Panc1 (cell line): ENCODE data around the gene ATF6B. TPM values are rescaled to one million over a fixed set of nuclear protein-coding genes. Genes with fewer than 3 reads are reported as not detected.

Experiments
- ATAC-seq: fragments of 200-7000 bp; cut with Tn5 transposase; 2 replicates; pipeline ENCODE4 v1.9.1; 2020; ENCODE audit warnings: mild to moderate bottlenecking, moderate library complexity
- BruUV-seq: library from RNA; stranded (reverse); fragments of 400-500 nt; replicated peaks from 2 replicates; lab custom pipeline; 2021; lab: Mats Ljungman, UMichigan
- CTCF ChIA-PET: fragments of 300-600 bp; sonication (Branson Sonifier 250); formaldehyde crosslinking; loops from one replicate; lab custom pipeline; 2022; ENCODE audit warnings: antibody characterized with exemption; lab: Charles Lee
- POLR2A ChIA-PET: fragments of 300-600 bp; sonication (Branson Sonifier 250); formaldehyde crosslinking; loops from one replicate; lab custom pipeline; 2022; ENCODE audit warnings: antibody characterized with exemption; lab: Charles Lee
- DNase-seq: peaks from one replicate; pipeline ENCODE4 v3.0.0-alpha.2; 2010; ENCODE audit warnings: low read depth, low spot score
- H3K27ac ChIP-seq: 2 replicates; pipeline ENCODE4 v1.5.1; 2011; ENCODE audit warnings: mild to moderate bottlenecking, low read length, inconsistent platforms
- H3K27me3 ChIP-seq: fragments of 200-500 bp; sonication (Bioruptor generic); 2 replicates; pipeline ENCODE4 v1.6.0; 2014; ENCODE audit warnings: low read length, inconsistent platforms; ENCODE audit not compliant: control insufficient read depth, insufficient read depth
- H3K36me3 ChIP-seq: fragments of 200-500 bp; sonication (Bioruptor generic); 2 replicates; pipeline ENCODE4 v1.5.1; 2014; ENCODE audit warnings: inconsistent platforms, mild to moderate bottlenecking, low read length, moderate library complexity; ENCODE audit not compliant: control insufficient read depth, insufficient read depth
- H3K4me1 ChIP-seq: 2 replicates; pipeline ENCODE4 v1.5.1; 2011; ENCODE audit warnings: inconsistent platforms, mild to moderate bottlenecking, low read length, moderate library complexity; ENCODE audit not compliant: control insufficient read depth, insufficient read depth
- H3K4me3 ChIP-seq, 2 experiments: 2 replicates each; pipeline ENCODE4 v1.5.1; 2011 to 2012; ENCODE audit warnings: low read depth in 2 of 2, low read length in 2 of 2, mild to moderate bottlenecking in 2 of 2, inconsistent platforms in 1 of 2, moderate library complexity in 1 of 2
- H3K9me3 ChIP-seq: fragments of 200-500 bp; sonication (Bioruptor generic); 2 replicates; pipeline ENCODE4 v1.5.1; 2014; ENCODE audit warnings: low read depth, mild to moderate bottlenecking, inconsistent platforms, low read length, moderate library complexity; ENCODE audit not compliant: control insufficient read depth, insufficient read depth
- POLR2AphosphoS5 ChIP-seq: IDR thresholded peaks from 2 replicates; pipeline ENCODE4 v1.6.1; 2012; ENCODE audit warnings: mild to moderate bottlenecking, low read depth, low read length, moderate library complexity
- SIN3A ChIP-seq: IDR thresholded peaks from 2 replicates; pipeline ENCODE4 v1.6.1; 2012; ENCODE audit warnings: low read depth, mild to moderate bottlenecking, low read length, moderate library complexity, borderline replicate concordance; ENCODE audit not compliant: insufficient read depth
- TCF7L2 ChIP-seq: IDR thresholded peaks from 2 replicates; pipeline ENCODE4 v1.6.1; 2011; ENCODE audit warnings: mild to moderate bottlenecking, low read depth, low read length, inconsistent platforms
- in situ Hi-C: cut with HindIII; loops from 2 replicates; pipeline ENCODE4 v1.10.0; 2016; ENCODE audit warnings: low sequenced_read_pairs, low pct_unique_long_range_greater_than_20kb
- intact Hi-C: fragments of 100-400 bp; cut with micrococcal nuclease; formaldehyde crosslinking; loops from one replicate; pipeline ENCODE4 v1.10.0; 2022; ENCODE audit not compliant: unreplicated experiment
- total RNA-seq: library from RNA; stranded (reverse); gene quantifications from one replicate; pipeline ENCODE4 v1.2.1, GENCODE V29; 2021; ENCODE audit not compliant: unreplicated experiment
- TF ChIP-seq, protein P1 (sequence below): fragments of 450-650 bp; IDR thresholded peaks from 2 replicates; pipeline ENCODE4 v1.5.1; 2017; ENCODE audit warnings: mild to moderate bottlenecking
- TF ChIP-seq, protein P2 (sequence below), 2 experiments: IDR thresholded peaks; 2 replicates each; pipeline ENCODE4 v1.6.1; 2011 to 2012; ENCODE audit warnings: low read depth in 2 of 2, control low read depth in 1 of 2, low read length in 1 of 2, mild to moderate bottlenecking in 1 of 2, moderate library complexity in 1 of 2; ENCODE audit not compliant: insufficient read depth in 1 of 2

The ATF6B gene
- total RNA-seq, 1 experiment from 2014 or later = 127 TPM

DNA sequence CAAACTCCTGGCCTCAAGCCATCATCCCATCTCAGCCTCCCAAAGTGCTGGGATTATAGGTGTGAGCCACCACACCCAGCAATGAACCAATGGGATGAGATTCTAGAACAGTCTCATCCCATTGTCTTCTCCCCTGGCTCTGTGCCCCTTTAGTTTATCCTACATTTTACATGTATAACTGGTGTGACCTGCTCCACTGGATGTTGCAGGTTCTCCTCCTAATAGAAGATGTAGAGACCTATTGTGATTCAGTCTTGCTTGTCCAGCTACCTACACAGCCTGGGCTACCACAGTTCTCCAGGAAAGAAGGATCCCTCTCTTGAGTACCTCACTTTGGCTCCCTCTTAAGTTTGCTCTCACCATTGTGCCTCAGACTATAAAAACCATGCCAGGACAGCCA is 4.1 kb upstream of the ATF6B start:
- BruUV-seq = no TSS peak
- in situ Hi-C loops (no loop called here), intact Hi-C loops (no loop called here)
- DNase-seq (no peak), ATAC-seq (no peak)
- no peak overlapping the region for H3K4me3 ChIP-seq
- no peak overlapping the region for H3K27ac ChIP-seq
- H3K9me3 ChIP-seq = no peaks in the 10 kb centered on the region
- no peaks in the 10 kb centered on the region; the same call in 1 of the 2 replicates for H3K36me3 ChIP-seq
- ChIA-PET POLR2A (interaction anchor here (0.6 kb wide), 1 partner anchor 20 kb away, joined by 8 read pairs; no protein-coding TSS in a partner anchor), CTCF (no interaction called here)
- H3K4me1 ChIP-seq = peaks cover 16% of the 10 kb centered on the region
- no peaks in the 10 kb centered on the region for H3K27me3 ChIP-seq
- TF ChIP-seq TCF7L2 (no peak), POLR2AphosphoS5 (no peak)

DNA sequence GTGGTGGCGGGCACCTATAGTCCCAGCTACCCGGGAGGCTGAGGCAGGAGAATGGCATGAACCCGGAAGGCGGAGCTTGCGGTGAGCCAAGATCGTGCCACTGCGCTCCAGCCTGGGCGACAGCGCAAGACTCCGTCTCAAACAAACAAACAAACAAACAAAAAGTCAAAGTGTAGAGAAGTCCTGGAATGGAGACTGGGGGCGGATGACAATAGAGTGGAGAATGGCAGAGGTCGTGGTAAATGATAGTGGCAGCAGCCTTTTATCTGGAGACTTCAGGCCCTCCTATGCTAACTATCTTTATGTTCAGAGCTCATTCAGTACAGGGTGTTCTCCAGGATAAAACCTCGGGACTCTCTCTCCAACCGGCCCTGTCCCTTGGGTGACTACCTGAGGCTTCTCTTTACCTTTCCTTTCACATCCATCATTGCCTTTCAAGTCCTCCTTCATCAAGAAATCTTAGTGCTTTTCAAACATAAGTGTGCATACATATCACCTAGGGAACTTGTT is 3.4 kb upstream of the ATF6B start:
- intact Hi-C loops = no loop called here
- Histone ChIP-seq H3K27ac (no peak overlapping the region), H3K4me3 (no peak overlapping the region), H3K4me1 (peaks cover 21% of the 10 kb centered on the region), H3K36me3 (no peaks in the 10 kb centered on the region; the same call in 1 of the 2 replicates), H3K27me3 (no peaks in the 10 kb centered on the region), H3K9me3 (no peaks in the 10 kb centered on the region)
- in situ Hi-C loops = no loop called here
- TF ChIP-seq, protein P1, sequence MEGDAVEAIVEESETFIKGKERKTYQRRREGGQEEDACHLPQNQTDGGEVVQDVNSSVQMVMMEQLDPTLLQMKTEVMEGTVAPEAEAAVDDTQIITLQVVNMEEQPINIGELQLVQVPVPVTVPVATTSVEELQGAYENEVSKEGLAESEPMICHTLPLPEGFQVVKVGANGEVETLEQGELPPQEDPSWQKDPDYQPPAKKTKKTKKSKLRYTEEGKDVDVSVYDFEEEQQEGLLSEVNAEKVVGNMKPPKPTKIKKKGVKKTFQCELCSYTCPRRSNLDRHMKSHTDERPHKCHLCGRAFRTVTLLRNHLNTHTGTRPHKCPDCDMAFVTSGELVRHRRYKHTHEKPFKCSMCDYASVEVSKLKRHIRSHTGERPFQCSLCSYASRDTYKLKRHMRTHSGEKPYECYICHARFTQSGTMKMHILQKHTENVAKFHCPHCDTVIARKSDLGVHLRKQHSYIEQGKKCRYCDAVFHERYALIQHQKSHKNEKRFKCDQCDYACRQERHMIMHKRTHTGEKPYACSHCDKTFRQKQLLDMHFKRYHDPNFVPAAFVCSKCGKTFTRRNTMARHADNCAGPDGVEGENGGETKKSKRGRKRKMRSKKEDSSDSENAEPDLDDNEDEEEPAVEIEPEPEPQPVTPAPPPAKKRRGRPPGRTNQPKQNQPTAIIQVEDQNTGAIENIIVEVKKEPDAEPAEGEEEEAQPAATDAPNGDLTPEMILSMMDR = no peak
- TF ChIP-seq POLR2AphosphoS5 (no peak), TCF7L2 (no peak)
- BruUV-seq = no TSS peak
- ChIA-PET POLR2A (no interaction called here), CTCF (no interaction called here)
- ATAC-seq = no peak
- DNase-seq = no peak

DNA sequence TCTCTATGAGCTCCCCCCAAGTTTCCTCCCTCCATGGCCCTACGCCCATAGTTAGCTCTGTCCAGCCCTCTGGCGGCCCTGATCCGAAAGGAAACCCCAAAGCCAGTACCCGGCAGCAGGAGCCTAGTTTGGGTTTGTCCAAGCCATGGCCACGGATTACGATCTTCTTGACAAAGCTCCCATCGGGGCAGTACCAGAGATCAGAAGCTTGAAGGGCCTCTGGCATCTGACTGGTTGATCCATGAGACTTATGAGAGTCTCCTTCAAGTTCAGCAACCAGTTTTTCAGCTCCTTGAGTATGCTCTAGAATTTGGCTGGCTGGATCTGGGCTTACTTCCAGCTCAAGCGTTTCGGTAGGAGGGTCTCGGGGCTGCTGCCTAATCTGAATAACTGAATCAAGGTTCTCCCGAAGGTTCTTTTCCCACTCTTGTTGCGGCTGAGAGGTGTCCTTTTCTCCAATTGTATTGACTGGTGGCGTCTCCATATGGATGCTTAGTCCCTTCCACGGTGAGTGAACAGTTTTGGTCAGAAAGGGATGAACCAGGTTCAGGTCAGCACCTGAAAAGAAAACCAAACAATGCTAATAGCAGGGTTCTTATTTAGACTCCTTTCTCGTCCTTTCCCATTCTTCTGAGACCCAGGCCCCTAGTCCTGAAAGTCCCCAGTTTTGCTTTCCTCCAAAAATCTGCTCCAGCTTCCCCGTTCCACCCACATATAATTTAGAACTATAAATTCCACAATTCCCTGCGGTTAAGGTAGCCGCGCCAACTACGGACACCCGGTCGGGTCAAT is 1.4 kb upstream of the ATF6B start:
- ChIA-PET CTCF (interaction anchor here (0.5 kb wide), 1 partner anchor 68 kb away, joined by 8 read pairs; no protein-coding TSS in a partner anchor), POLR2A (interaction anchor here (0.5 to 0.6 kb wide), 3 partner anchors 23 to 68 kb away, joined by 3 to 8 read pairs (median 5); no protein-coding TSS in a partner anchor)
- Histone ChIP-seq H3K36me3 (no peaks in the 10 kb centered on the region; the same call in 1 of the 2 replicates), H3K27me3 (no peaks in the 10 kb centered on the region), H3K4me3 (peak overlapping the region; percentile 78 to 92), H3K27ac (peak overlapping the region; percentile 92), H3K4me1 (peaks cover 23% of the 10 kb centered on the region), H3K9me3 (no peaks in the 10 kb centered on the region)
- in situ Hi-C loops (no loop called here), intact Hi-C loops (no loop called here)
- BruUV-seq = TSS peak; percentile 44
- ATAC-seq = peak; percentile 36
- no peak for TF ChIP-seq SIN3A
- TF ChIP-seq, protein P2, sequence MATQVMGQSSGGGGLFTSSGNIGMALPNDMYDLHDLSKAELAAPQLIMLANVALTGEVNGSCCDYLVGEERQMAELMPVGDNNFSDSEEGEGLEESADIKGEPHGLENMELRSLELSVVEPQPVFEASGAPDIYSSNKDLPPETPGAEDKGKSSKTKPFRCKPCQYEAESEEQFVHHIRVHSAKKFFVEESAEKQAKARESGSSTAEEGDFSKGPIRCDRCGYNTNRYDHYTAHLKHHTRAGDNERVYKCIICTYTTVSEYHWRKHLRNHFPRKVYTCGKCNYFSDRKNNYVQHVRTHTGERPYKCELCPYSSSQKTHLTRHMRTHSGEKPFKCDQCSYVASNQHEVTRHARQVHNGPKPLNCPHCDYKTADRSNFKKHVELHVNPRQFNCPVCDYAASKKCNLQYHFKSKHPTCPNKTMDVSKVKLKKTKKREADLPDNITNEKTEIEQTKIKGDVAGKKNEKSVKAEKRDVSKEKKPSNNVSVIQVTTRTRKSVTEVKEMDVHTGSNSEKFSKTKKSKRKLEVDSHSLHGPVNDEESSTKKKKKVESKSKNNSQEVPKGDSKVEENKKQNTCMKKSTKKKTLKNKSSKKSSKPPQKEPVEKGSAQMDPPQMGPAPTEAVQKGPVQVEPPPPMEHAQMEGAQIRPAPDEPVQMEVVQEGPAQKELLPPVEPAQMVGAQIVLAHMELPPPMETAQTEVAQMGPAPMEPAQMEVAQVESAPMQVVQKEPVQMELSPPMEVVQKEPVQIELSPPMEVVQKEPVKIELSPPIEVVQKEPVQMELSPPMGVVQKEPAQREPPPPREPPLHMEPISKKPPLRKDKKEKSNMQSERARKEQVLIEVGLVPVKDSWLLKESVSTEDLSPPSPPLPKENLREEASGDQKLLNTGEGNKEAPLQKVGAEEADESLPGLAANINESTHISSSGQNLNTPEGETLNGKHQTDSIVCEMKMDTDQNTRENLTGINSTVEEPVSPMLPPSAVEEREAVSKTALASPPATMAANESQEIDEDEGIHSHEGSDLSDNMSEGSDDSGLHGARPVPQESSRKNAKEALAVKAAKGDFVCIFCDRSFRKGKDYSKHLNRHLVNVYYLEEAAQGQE (IDR thresholded peaks at IDR 0.05; ENCODE audit: insufficient read depth in 1 of 2, low read depth in 2 of 2, low read length in 1 of 2) = peak in 1 of 2 experiments; percentile 33; a peak in 1 of 4 replicates
- DNase-seq = no peak
